GM04504 (cell line): ENCODE data around the gene IL7R.

Source experiments
- DNase-seq: peaks from one replicate; pipeline ENCODE4 v3.0.0-alpha.2; 2012; ENCODE audit warnings: low read depth

The IL7R gene

GRCh38 chr5:35856765-35857351 lies at the start of gene IL7R:
IL7R (plus strand) TSS chr5:35856891; CDS start chr5:35856978, 87 bp downstream.
- no peak for DNase-seq

GRCh38 chr5:35810601-35811000 lies 46.1 kb upstream of the IL7R start:
- no peak for DNase-seq

- no peak for DNase-seq
Observed at GRCh38 chr5:35811108-35811741, 45.5 kb upstream of the IL7R start.

GRCh38 chr5:35813521-35813920 lies 43.2 kb upstream of the IL7R start:
- DNase-seq = no peak

GRCh38 chr5:35815089-35815936 lies 41.4 kb upstream of the IL7R start:
- DNase-seq = no peak

GRCh38 chr5:35816881-35817521 lies 39.7 kb upstream of the IL7R start:
- no peak for DNase-seq

GRCh38 chr5:35819026-35819425 lies 37.7 kb upstream of the IL7R start:
- no peak for DNase-seq

GRCh38 chr5:35819668-35820067 lies 37.0 kb upstream of the IL7R start:
- DNase-seq = no peak

- no peak for DNase-seq
Observed at GRCh38 chr5:35820735-35821134, 36.0 kb upstream of the IL7R start.

- DNase-seq = no peak
Observed at GRCh38 chr5:35821513-35821912, 35.2 kb upstream of the IL7R start.

GRCh38 chr5:35822511-35822910 lies 34.2 kb upstream of the IL7R start:
- no peak for DNase-seq

GRCh38 chr5:35823347-35824098 lies 33.2 kb upstream of the IL7R start:
- no peak for DNase-seq

GRCh38 chr5:35826056-35826455 lies 30.6 kb upstream of the IL7R start:
- no peak for DNase-seq

- DNase-seq = no peak
Observed at GRCh38 chr5:35826554-35826953, 30.1 kb upstream of the IL7R start.

- DNase-seq = no peak
Observed at GRCh38 chr5:35828082-35828598, 28.6 kb upstream of the IL7R start.

- no peak for DNase-seq
Observed at GRCh38 chr5:35830587-35830986, 26.1 kb upstream of the IL7R start.

GRCh38 chr5:35832762-35833161 lies 23.9 kb upstream of the IL7R start:
- no peak for DNase-seq

GRCh38 chr5:35833224-35833623 lies 23.5 kb upstream of the IL7R start:
- no peak for DNase-seq

GRCh38 chr5:35835796-35836742 lies 20.6 kb upstream of the IL7R start:
- no peak for DNase-seq

GRCh38 chr5:35838370-35839042 lies 18.2 kb upstream of the IL7R start:
- no peak for DNase-seq
